HTERT RPE-1 (cell line): ENCODE measurements around the gene PCLO.

Experiments
- in situ Hi-C: fragments of 300-500 bp; cut with MboI; formaldehyde crosslinking; loops from 4 replicates; pipeline ENCODE4 v1.14.3; 2020; ENCODE audit warnings: low sequenced_read_pairs

PCLO gene

GRCh38 chr7:82841828-82842227 lies 320.9 kb downstream of the PCLO start:
- in situ Hi-C loops, result no loop called here

DNA sequence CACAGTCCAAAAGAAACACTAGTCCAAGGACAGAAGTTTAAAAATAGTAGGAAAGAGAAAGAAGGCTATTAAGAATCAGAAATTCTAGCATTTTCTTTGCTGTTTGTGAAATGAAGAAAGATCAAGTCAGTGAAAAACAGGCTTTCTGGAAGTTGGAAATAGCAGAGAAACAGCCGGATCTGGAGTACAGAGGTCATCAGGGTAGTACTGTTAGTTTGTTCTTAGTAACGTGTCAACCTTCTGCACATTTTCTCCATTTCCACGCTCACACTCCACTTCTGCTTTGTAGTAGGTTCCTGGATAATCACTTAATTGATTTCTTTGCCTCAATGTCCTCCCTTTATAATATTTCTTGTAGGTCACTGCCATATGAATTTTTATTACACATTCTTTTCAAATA lies 322.6 kb downstream of the PCLO start:
- in situ Hi-C loops, result no loop called here

GRCh38 chr7:82839555-82839954 lies 323.1 kb downstream of the PCLO start:
- in situ Hi-C loops, result no loop called here

DNA sequence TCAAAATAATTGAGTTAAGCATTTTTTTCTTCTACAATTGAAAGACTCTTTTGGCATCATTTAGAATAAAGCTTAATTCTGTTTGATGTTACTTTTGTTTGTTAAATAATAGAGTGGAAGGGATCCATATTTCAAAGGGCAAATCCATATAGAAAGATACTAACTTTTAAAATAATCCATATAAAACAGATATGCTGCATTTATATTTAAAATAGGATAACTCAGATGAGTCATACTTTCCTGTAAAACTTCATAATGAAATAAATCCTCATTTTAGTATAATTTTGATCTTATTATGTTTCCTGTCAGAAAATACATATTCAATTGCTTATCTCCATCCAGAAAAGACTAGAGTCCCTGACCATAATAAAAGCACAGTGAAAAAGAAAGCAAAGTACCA lies 323.6 kb downstream of the PCLO start:
- in situ Hi-C loops, result no loop called here

DNA sequence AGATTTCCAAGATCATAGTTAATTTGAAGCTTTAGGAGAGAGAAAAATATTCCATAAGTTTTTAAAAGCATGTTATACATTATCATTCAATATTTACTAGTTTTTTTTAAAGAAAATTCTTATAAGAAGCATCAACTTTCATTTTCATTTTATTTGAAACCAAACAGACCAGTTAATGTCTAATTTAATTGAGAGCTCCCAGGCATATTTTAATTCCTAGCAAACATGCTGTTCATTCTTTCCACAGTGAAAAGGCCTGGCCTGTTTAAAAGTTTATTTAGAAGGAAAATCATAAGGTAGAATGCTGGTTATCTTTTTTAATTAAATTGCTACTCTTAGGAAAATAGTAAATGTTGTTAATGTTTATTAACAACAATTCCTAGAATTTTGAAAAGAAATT lies 324.4 kb downstream of the PCLO start:
- in situ Hi-C loops, result no loop called here

DNA sequence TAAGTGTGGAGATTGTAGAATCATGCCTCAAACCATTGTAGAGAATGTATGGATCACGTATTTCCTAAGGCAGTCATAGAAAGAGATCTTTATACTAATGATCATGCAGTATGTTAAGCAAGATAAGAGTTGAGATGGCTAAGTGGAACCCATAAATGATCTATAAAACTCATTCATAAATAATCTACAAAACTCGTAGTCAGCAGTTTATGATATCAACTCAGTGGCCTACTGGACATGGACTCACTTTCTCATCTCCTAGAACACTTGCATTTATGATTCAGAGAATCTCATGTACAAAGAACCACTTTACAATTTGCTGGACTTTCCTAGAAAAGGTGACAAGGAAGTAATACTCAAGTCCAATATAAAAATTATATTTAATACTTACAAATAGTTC lies 339.6 kb downstream of the PCLO start:
- in situ Hi-C loops, result no loop called here

- in situ Hi-C loops, result no loop called here
These were observed 341.6 kb downstream of the PCLO start for GRCh38 chr7:82821037-82821436.

GRCh38 chr7:82818171-82818570 lies 344.5 kb downstream of the PCLO start:
- in situ Hi-C loops, result no loop called here

- in situ Hi-C loops, result no loop called here
These were observed 346.4 kb downstream of the PCLO start for GRCh38 chr7:82816272-82816671.

DNA sequence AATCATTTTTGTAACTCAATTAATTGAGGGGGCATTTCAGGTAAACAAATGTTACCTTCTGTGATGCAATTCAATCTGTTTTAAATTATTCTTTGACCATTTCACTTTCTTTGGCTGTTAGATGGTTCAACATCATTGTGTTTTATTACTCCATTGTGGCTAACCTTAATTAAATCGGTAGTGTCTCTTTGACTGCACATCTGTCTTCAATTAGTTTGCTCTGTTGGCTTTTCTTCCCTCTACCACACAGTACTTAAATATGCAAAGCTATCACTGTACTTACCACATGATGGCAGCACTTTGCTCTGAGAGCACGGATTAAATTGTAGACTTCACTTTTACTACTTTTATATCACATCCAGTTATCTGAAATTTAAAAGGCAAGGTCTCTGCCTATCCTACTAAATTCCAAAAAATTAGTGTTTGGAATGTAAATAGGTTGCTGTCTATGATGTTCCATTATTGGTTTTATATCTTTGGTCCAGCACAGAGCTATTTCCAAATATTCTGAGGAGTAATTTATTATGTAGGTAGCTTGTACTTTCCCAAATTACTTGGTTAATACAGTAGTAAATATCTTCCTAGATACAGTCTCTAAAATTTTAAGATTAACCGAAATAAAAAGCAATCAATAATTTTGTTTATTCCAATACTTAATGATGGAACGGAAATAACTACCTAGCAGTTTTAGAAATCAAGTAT lies 352.0 kb downstream of the PCLO start:
- in situ Hi-C loops, result no loop called here

GRCh38 chr7:82808633-82809032 lies 354.1 kb downstream of the PCLO start:
- in situ Hi-C loops, result no loop called here

- in situ Hi-C loops, result no loop called here
These were observed 357.1 kb downstream of the PCLO start for GRCh38 chr7:82805527-82805960.

DNA sequence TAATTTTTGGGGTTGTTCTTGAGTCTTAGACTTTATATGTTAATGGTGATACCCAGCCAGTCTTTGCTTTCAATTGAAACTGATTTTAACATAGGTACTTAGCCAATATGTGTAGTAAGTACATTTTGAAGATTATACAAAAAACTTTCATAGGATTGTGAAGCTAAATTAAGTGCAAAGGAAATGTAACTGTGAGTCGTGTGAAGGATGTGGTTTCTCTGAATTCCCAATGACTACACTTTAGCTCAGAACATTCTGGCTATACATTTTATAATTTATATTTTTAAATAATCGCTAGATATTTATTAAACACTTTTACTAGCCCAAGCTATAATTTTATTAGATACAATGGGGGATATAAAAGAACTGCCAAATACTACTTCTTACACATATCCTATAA lies 359.3 kb downstream of the PCLO start:
- in situ Hi-C loops, result no loop called here

DNA sequence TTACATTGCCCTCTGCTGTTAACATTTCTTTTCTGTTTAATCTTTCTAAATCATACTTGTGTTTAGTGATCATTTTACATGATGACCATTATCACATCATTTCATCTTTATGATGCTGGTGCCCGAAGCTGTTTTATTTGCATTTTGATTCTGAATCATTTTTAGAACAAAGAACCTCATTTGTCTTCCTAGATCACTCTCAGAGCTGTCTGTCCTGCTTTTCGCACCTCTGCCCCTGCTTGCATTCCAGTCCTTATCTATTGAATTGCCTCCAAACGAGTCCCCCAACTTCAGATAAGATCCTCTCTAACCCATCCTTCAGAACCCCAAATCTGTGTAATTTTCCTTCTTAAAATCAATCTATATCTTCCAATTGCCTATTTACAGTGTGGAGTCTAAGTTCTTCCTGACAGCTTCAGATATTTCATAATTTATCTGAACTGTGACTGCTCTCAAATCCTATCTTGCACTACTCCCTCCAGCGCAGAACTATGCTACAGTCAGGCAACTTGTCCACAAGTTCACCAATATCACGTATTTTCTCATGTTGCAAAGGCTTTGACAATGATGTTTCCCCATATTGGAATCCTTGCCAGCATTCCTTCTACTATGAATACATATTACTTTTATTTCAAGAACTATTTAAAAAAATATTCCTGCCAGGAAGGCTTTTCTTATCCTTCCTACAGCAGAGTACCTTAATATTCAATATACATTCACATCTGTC lies 372.6 kb downstream of the PCLO start:
- in situ Hi-C loops, result no loop called here

GRCh38 chr7:82778021-82778420 lies 384.7 kb downstream of the PCLO start:
- in situ Hi-C loops, result no loop called here

DNA sequence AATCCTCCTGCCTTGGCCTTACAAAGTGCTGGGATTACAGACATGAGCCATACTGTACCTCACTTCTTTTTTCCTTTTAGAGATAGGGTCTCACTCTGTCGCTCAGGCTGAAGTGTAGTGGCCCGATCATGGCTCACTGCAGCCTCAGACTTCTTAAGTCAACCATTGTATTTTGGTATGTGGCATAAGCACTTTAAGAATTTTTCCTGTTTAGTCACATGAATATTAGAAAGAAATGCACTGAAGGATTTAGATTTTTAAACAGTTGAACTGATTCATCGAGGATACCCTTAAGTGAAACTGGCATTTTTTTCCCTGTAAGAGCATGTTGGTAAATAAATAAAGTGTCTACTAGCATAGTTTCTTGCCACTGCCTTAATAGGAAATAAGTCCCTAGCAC lies 399.8 kb downstream of the PCLO start:
- in situ Hi-C loops, result no loop called here

GRCh38 chr7:82760831-82761230 lies 401.9 kb downstream of the PCLO start:
- in situ Hi-C loops, result no loop called here

GRCh38 chr7:82760074-82760473 lies 402.6 kb downstream of the PCLO start:
- in situ Hi-C loops, result no loop called here

DNA sequence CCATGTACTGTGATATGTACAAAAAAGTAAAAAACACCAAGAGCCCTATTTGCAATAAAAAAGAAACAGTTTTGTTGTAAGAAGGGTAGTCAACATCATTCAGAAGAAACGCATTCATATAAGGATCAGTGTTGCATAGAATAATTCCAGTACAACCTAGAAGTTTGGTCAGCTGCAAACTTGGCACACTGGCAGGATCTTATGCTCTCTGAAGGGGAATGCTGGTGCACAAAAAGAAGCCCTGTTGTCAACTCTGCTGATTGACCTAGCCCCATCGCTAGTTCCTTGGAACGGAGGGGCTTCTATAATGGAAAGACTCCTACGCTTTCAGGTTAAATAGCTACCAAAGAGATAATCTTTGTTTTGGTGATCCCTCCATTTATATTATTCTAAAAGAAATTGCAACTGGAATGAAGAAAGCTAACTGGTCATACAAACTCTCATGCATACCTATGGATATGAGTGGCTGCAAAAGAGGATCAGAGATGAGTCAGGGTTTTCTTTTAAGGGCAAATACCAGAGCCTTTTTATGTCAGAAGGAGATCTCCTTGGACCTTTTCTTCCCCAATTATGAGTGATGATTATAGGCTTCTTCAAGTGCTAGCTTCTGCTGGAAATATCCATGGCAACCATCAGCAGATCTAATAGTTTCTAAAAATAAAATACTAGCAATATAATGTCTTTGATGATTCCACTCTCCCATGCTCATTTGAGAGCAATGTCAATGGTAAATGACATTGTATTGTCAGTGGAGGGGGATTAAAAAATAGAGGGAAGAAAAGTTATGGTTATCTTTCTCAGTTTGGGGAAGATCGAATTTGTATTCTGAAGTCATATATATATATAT lies 406.8 kb downstream of the PCLO start:
- in situ Hi-C loops, result no loop called here

GRCh38 chr7:82750007-82750406 lies 412.7 kb downstream of the PCLO start:
- in situ Hi-C loops, result no loop called here

- in situ Hi-C loops, result no loop called here
These were observed 416.9 kb downstream of the PCLO start for GRCh38 chr7:82745820-82746219.

GRCh38 chr7:82745117-82745516 lies 417.6 kb downstream of the PCLO start:
- in situ Hi-C loops, result no loop called here
